A673 (cell line): ENCODE results near the gene LHPP. TPM values are rescaled to one million over a fixed set of nuclear protein-coding genes. Genes with fewer than 3 reads are reported as not detected.

Source experiments
- BruUV-seq: library from RNA; stranded (reverse); fragments of 400-500 nt; replicated peaks from 2 replicates; lab custom pipeline; 2021; lab: Mats Ljungman, UMichigan
- CTCF ChIA-PET: fragments of 300-600 bp; sonication (Branson Sonifier 250); formaldehyde crosslinking; loops from one replicate; lab custom pipeline; 2022; ENCODE audit warnings: antibody characterized with exemption; lab: Charles Lee
- POLR2A ChIA-PET: fragments of 300-600 bp; sonication (Branson Sonifier 250); formaldehyde crosslinking; loops from one replicate; lab custom pipeline; 2022; ENCODE audit warnings: antibody characterized with exemption; ENCODE audit not compliant: low non-redundant PET; lab: Charles Lee
- DNase-seq: peaks from one replicate; pipeline ENCODE4 v3.0.0-alpha.2; 2015; ENCODE audit warnings: low spot score
- H3K27ac ChIP-seq: fragments of 200-600 bp; sonication (generic); 2 replicates; pipeline ENCODE4 v1.5.1; 2016; ENCODE audit warnings: mixed run types, low read depth, mild to moderate bottlenecking, mixed read lengths, antibody characterized with exemption, low read length; ENCODE audit not compliant: poor library complexity, severe bottlenecking
- H3K27me3 ChIP-seq: fragments of 200-600 bp; sonication (generic); replicated peaks from 2 replicates; pipeline ENCODE4 v1.6.1; 2017; ENCODE audit warnings: mixed run types, low read depth, mild to moderate bottlenecking, mixed read lengths, antibody characterized with exemption, low read length; ENCODE audit not compliant: insufficient read depth, poor library complexity
- H3K36me3 ChIP-seq: fragments of 200-600 bp; sonication (generic); 2 replicates; pipeline ENCODE4 v1.6.1; 2016; ENCODE audit warnings: mixed run types, mild to moderate bottlenecking, mixed read lengths, antibody characterized with exemption, low read length; ENCODE audit not compliant: insufficient read depth, poor library complexity, severe bottlenecking
- H3K4me1 ChIP-seq: fragments of 200-600 bp; sonication (generic); 2 replicates; pipeline ENCODE4 v1.6.1; 2017; ENCODE audit warnings: mixed run types, mild to moderate bottlenecking, mixed read lengths, antibody characterized with exemption, low read length; ENCODE audit not compliant: insufficient read depth, poor library complexity, severe bottlenecking
- H3K4me3 ChIP-seq: fragments of 200-600 bp; sonication (generic); 2 replicates; pipeline ENCODE4 v1.5.1; 2016; ENCODE audit warnings: low read depth, mixed run types, mild to moderate bottlenecking, mixed read lengths, low read length; ENCODE audit not compliant: poor library complexity, severe bottlenecking
- H3K9me3 ChIP-seq: fragments of 200-600 bp; sonication (generic); 2 replicates; pipeline ENCODE4 v1.6.1; 2016; ENCODE audit warnings: mixed run types, low read depth, mild to moderate bottlenecking, mixed read lengths, antibody characterized with exemption, low read length; ENCODE audit not compliant: poor library complexity, severe bottlenecking
- EZH2 ChIP-seq: fragments of 200-600 bp; sonication (generic); IDR thresholded peaks from 2 replicates; pipeline ENCODE4 v1.6.1; 2017; ENCODE audit warnings: borderline replicate concordance, low read depth, mild to moderate bottlenecking, mixed read lengths, antibody characterized with exemption, low read length; ENCODE audit not compliant: poor library complexity, severe bottlenecking
- intact Hi-C: fragments of 100-400 bp; cut with micrococcal nuclease; formaldehyde crosslinking; loops from one replicate; pipeline ENCODE4 v1.10.0; 2022; ENCODE audit not compliant: unreplicated experiment
- total RNA-seq: library from RNA; stranded (reverse); gene quantifications from 2 replicates; pipeline ENCODE4 v1.2.3, GENCODE V29; 2021
- TF ChIP-seq, protein P1 (sequence below): fragments of 300-800, 200-600 bp; sonication (generic); conservative IDR thresholded peaks from 2 replicates; pipeline ENCODE4 v1.5.1; 2017; ENCODE audit warnings: low read depth, mild to moderate bottlenecking, antibody characterized with exemption, low read length, moderate library complexity, mixed read lengths

Gene LHPP
- total RNA-seq, 1 experiment from 2014 or later, result 2.3 TPM

DNA sequence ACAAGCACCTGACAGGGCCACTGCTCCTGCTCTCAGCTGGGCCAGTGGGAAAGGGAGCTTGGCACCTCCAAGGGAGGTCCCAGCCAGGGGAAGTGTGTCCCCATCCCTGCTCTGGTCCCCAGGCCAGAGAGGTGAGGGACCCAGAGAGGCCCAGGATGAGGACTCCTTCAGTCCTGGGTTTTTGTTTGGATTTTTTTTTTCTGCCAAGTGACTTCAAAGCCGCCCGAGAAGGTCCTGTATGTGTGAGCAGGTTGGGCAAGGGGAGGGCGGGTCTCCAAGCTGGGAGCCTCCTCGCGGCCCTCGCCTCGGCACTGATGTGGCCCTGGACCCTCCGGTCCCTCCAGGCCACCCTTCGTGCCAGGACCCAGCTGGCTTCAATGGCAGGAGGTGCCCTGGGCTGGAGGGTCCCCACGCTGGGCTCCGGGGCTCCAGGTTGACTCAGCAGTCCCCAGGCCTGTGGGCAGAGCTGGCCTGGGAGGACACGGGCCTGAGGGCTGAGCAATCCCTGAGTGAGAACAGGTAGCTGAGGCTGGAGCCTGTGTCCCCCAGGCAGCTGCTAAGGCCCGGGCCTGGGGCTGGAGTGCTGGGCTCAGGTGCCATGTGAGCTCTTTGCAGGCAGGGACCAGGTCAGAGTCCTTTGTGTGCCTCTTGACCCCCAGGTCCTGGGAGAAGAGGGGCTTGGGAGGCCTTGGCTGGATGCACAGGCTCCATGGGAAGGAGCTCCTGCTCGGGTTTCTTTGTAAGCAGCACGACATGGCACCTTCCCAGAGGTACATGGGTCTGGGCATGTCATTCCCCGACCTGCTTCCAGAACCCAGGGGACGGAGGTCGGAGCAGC lies 142.0 kb downstream of the LHPP start:
- CTCF ChIA-PET, result no interaction called here
- Histone ChIP-seq H3K36me3 (no peaks in the 10 kb centered on the region), H3K4me3 (no peak overlapping the region), H3K27me3 (no peaks in the 10 kb centered on the region), H3K9me3 (no peaks in the 10 kb centered on the region), H3K27ac (no peak overlapping the region), H3K4me1 (no peaks in the 10 kb centered on the region)
- TF ChIP-seq, protein P1, sequence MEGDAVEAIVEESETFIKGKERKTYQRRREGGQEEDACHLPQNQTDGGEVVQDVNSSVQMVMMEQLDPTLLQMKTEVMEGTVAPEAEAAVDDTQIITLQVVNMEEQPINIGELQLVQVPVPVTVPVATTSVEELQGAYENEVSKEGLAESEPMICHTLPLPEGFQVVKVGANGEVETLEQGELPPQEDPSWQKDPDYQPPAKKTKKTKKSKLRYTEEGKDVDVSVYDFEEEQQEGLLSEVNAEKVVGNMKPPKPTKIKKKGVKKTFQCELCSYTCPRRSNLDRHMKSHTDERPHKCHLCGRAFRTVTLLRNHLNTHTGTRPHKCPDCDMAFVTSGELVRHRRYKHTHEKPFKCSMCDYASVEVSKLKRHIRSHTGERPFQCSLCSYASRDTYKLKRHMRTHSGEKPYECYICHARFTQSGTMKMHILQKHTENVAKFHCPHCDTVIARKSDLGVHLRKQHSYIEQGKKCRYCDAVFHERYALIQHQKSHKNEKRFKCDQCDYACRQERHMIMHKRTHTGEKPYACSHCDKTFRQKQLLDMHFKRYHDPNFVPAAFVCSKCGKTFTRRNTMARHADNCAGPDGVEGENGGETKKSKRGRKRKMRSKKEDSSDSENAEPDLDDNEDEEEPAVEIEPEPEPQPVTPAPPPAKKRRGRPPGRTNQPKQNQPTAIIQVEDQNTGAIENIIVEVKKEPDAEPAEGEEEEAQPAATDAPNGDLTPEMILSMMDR, result no peak
- no peak for TF ChIP-seq EZH2
- BruUV-seq, result no TSS peak
- intact Hi-C loops, result no loop called here
- no peak for DNase-seq
- POLR2A ChIA-PET, result no interaction called here

DNA sequence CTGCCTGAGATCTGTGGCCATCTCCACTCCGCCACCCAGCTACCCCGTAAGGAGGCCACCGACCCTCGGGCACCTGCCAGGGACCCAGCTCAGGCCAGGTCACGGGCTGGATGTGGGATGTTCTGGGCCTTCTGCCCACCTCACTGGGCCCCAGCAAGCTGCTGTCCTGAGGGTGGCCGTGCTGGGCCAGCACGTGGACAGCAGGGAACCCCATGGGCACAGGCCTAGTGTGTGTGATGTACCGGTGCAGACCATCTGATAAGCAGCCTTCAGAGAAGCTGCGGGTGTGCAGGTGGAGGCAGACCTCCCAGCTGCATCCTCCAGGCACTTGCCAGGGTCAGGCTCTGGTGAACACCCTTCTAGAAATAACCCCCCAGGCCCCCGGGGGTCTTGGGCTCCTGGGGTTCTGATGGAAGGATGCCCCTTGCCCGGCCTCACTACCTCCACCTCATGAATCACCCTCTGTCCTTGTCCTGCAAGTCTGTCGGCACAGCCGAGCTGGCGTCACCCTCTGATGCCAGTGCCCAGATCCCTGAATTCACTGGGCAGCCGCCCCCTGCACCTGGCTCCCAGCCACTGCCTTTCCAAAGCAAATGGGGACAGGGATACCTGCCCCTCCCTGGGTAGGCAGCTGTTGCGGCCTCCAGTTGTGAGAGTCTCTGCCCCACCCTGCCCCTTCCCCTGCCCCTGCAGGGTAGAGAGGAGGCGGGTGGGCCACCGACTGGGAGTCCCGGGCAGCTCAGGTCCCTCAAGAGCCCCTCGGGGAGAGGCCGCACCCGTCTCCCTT lies 142.8 kb downstream of the LHPP start:
- H3K4me3 ChIP-seq, result no peak overlapping the region
- H3K27ac ChIP-seq, result no peak overlapping the region
- intact Hi-C loops, result no loop called here
- ChIA-PET POLR2A (no interaction called here), CTCF (no interaction called here)
- no peaks in the 10 kb centered on the region for H3K27me3 ChIP-seq
- no peak for DNase-seq
- H3K36me3 ChIP-seq, result no peaks in the 10 kb centered on the region
- no TSS peak for BruUV-seq
- no peaks in the 10 kb centered on the region for H3K9me3 ChIP-seq
- H3K4me1 ChIP-seq, result no peaks in the 10 kb centered on the region
- no peak for TF ChIP-seq EZH2
- TF ChIP-seq, protein P1, result no peak

DNA sequence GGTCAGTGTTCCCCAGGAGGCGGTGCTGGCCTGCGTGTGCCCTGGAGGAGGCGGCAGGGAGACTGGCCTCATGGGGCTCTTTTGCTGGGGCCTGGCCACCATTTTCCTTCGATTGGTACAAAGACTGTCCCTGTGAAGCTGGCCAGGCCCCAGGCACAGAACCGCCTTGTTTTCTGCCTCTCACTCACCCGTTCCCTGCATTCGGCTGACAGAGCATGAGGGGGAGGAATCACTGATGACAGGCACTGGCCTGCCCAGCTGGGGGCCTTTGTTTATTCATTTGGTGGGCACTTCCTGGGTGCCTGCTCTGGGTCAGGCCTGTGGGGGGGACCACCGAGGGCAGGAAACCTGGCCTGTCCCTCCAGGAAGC lies 143.4 kb downstream of the LHPP start:
- TF ChIP-seq, protein P1, result no peak
- TF ChIP-seq EZH2, result no peak
- intact Hi-C loops, result no loop called here
- ChIA-PET CTCF (no interaction called here), POLR2A (no interaction called here)
- BruUV-seq, result no TSS peak
- H3K27ac ChIP-seq, result no peak overlapping the region
- no peak for DNase-seq
- H3K36me3 ChIP-seq, result no peaks in the 10 kb centered on the region
- no peaks in the 10 kb centered on the region for H3K9me3 ChIP-seq
- no peak overlapping the region for H3K4me3 ChIP-seq
- H3K27me3 ChIP-seq, result no peaks in the 10 kb centered on the region
- H3K4me1 ChIP-seq, result no peaks in the 10 kb centered on the region
